Endothelial cell of umbilical vein (primary cell): Measurements from ENCODE around the gene HLA-DPB1. TPM values are rescaled to one million over a fixed set of nuclear protein-coding genes. Genes with fewer than 3 reads are reported as not detected.

Experiments used
- BruUV-seq: library from RNA; stranded (reverse); fragments of 400-500 nt; replicated peaks from 2 replicates; lab custom pipeline; 2021; lab: Mats Ljungman, UMichigan
- CTCF ChIA-PET: fragments of 300-600, 350-600 bp; sonication (Branson Sonifier 250); formaldehyde crosslinking; loops from one replicate; lab custom pipeline; 2021; ENCODE audit warnings: antibody characterized with exemption, inconsistent platforms; lab: Charles Lee
- POLR2A ChIA-PET: fragments of 300-600, 350-600 bp; sonication (Branson Sonifier 250); formaldehyde crosslinking; loops from one replicate; lab custom pipeline; 2021; ENCODE audit warnings: antibody characterized with exemption, inconsistent platforms; lab: Charles Lee
- DNase-seq: peaks from one replicate; pipeline ENCODE4 v3.0.0-alpha.2; 2011; ENCODE audit warnings: low read depth, low spot score
- FAIRE-seq: peaks from 2 replicates; lab custom pipeline; 2011; peaks lifted over from hg19 to GRCh38; lab: Jason Lieb, UNC
- H2AFZ ChIP-seq: 2 replicates; pipeline ENCODE4 v1.6.0; 2012; ENCODE audit warnings: low read depth, low read length, control low read depth, inconsistent platforms
- H3K27ac ChIP-seq: 2 replicates; pipeline ENCODE4 v1.5.1; 2011; ENCODE audit warnings: low read depth, mild to moderate bottlenecking, control low read depth, low read length, moderate library complexity; ENCODE audit not compliant: insufficient read depth
- H3K27me3 ChIP-seq, 2 experiments: 2 replicates each; pipeline versions ENCODE4 v1.6.0 to v1.6.1; 2011; ENCODE audit warnings: low read length in 2 of 2, mixed read lengths in 1 of 2; ENCODE audit not compliant: control insufficient read depth in 2 of 2, insufficient read depth in 2 of 2
- H3K36me3 ChIP-seq, 2 experiments: 2 replicates in 1 of 2; 3 replicates in 1 of 2; pipeline ENCODE4 v1.5.1; 2011; ENCODE audit warnings: low read length in 2 of 2, mild to moderate bottlenecking in 1 of 2, moderate library complexity in 1 of 2; ENCODE audit not compliant: control insufficient read depth in 2 of 2, insufficient read depth in 2 of 2; ENCODE audit errors: extremely low read depth in 1 of 2
- H3K4me1 ChIP-seq: 3 replicates; pipeline ENCODE4 v1.5.1; 2011; ENCODE audit warnings: mild to moderate bottlenecking, low read length; ENCODE audit not compliant: control insufficient read depth, insufficient read depth; ENCODE audit errors: extremely low read depth
- H3K4me2 ChIP-seq: 2 replicates; pipeline ENCODE4 v1.6.1; 2011; ENCODE audit warnings: low read length, control low read depth, mixed read lengths; ENCODE audit not compliant: insufficient read depth
- H3K4me3 ChIP-seq, 3 experiments: fragments of 200-600 bp in 1 of 3; sonication (generic), shearing (Covaris generic) in 1 of 3; replicated peaks in 1 of 3; 2 replicates each; pipeline ENCODE4 v1.5.1; 2011 to 2016; ENCODE audit warnings: control low read depth in 3 of 3, low read length in 3 of 3, mild to moderate bottlenecking in 2 of 3, inconsistent platforms in 1 of 3, low read depth in 1 of 3, moderate library complexity in 1 of 3; ENCODE audit not compliant: insufficient read depth in 1 of 3
- H3K79me2 ChIP-seq: 2 replicates; pipeline ENCODE4 v1.6.0; 2012; ENCODE audit warnings: low read length, inconsistent platforms; ENCODE audit not compliant: control insufficient read depth, insufficient read depth
- H3K9ac ChIP-seq: replicated peaks from 2 replicates; pipeline ENCODE3; 2011; ENCODE audit warnings: low read length, control low read depth; ENCODE audit not compliant: insufficient read depth; ENCODE audit errors: extremely low read depth
- H3K9me1 ChIP-seq: replicated peaks from 3 replicates; pipeline ENCODE4 v1.6.0; 2011; ENCODE audit warnings: mild to moderate bottlenecking, low read length; ENCODE audit not compliant: control insufficient read depth, insufficient read depth; ENCODE audit errors: extremely low read depth
- H3K9me3 ChIP-seq: replicated peaks from 2 replicates; pipeline ENCODE4 v1.5.1; 2012; ENCODE audit warnings: low read length, inconsistent platforms; ENCODE audit not compliant: control insufficient read depth, insufficient read depth
- H4K20me1 ChIP-seq: replicated peaks from 2 replicates; pipeline ENCODE3; 2011; ENCODE audit warnings: mild to moderate bottlenecking, low read length; ENCODE audit not compliant: control insufficient read depth, insufficient read depth; ENCODE audit errors: extremely low read depth
- CTCF ChIP-seq, 2 donors: IDR thresholded peaks; 1 replicate in 1 of 2; 2 replicates in 1 of 2; pipeline ENCODE4 v1.5.1; 2011; ENCODE audit warnings: low read length in 2 of 2, mild to moderate bottlenecking in 2 of 2, moderate library complexity in 2 of 2, control low read depth in 1 of 2, inconsistent platforms in 1 of 2, low read depth in 1 of 2; ENCODE audit not compliant: insufficient read depth in 1 of 2; ENCODE audit errors: extremely low read depth in 1 of 2
- EZH2 ChIP-seq: IDR thresholded peaks from 2 replicates; pipeline ENCODE4 v1.6.1; 2012; ENCODE audit warnings: borderline replicate concordance, low read depth, mild to moderate bottlenecking, moderate library complexity, low read length, inconsistent platforms; ENCODE audit not compliant: severe bottlenecking
- FOS ChIP-seq: IDR thresholded peaks from 2 replicates; pipeline ENCODE4 v1.6.1; 2011; ENCODE audit warnings: mild to moderate bottlenecking, low read length, moderate library complexity, borderline replicate concordance; ENCODE audit not compliant: insufficient read depth
- GATA2 ChIP-seq: IDR thresholded peaks from 2 replicates; pipeline ENCODE4 v1.7.0; 2011; ENCODE audit warnings: low read depth, mild to moderate bottlenecking, moderate library complexity, mixed read lengths, low read length; ENCODE audit not compliant: insufficient read length, insufficient read depth
- JUN ChIP-seq: IDR thresholded peaks from 2 replicates; pipeline ENCODE4 v1.6.1; 2011; ENCODE audit warnings: borderline replicate concordance, low read depth; ENCODE audit not compliant: insufficient read length, insufficient read depth
- MAX ChIP-seq: IDR thresholded peaks from 2 replicates; pipeline ENCODE4 v1.6.1; 2011; ENCODE audit not compliant: insufficient read depth, insufficient read length
- MYC ChIP-seq: IDR thresholded peaks from one replicate; pipeline ENCODE4 v1.6.1; 2011; ENCODE audit warnings: mild to moderate bottlenecking, low read depth, low read length
- POLR2A ChIP-seq: IDR thresholded peaks from 2 replicates; pipeline ENCODE4 v1.6.1; 2012; ENCODE audit warnings: low read depth, mild to moderate bottlenecking, control low read depth, low read length
- POLR2AphosphoS5 ChIP-seq: IDR thresholded peaks from 2 replicates; pipeline ENCODE4 v1.6.1; 2012; ENCODE audit warnings: low read depth, mild to moderate bottlenecking, control low read depth, low read length, moderate library complexity; ENCODE audit not compliant: insufficient read depth
- dilution Hi-C: fragments of 300-500 bp; cut with MboI; formaldehyde crosslinking; loops from one replicate; pipeline ENCODE4 v1.15.0; 2019; ENCODE audit warnings: low sequenced_read_pairs; ENCODE audit not compliant: extremely low pct_ligation_motif_present
- intact Hi-C: fragments of 100-400 bp; cut with micrococcal nuclease; formaldehyde crosslinking; loops from one replicate; pipeline ENCODE4 v1.10.0; 2022
- polyA plus RNA-seq, 4 experiments: library from polyadenylated mRNA; depleted of rRNA in 3 of 4; stranded (reverse) in 3 of 4; unstranded in 1 of 4; fragments of >200 nt; gene quantifications; 2 replicates each; pipeline versions ENCODE4 v1.2.1 to v1.2.3, GENCODE V29; 2011 to 2012; ENCODE audit warnings: missing spikeins in 1 of 4
- total RNA-seq: library from RNA; stranded (reverse); gene quantifications from 2 replicates; pipeline ENCODE4 v1.2.3, GENCODE V29; 2021

Gene HLA-DPB1
- total and polyA plus RNA-seq, 2 donors (not counting 3 experiments of a cell fraction or from before 2014, with no cell fraction given) = 2.3 to 38.0 TPM

- no peak for FAIRE-seq
- no peaks in the 10 kb centered on the region for H3K79me2 ChIP-seq
- TF ChIP-seq EZH2 (no peak), MYC (no peak), FOS (no peak), MAX (no peak), POLR2AphosphoS5 (no peak), CTCF (IDR thresholded peaks at IDR 0.05; ENCODE audit: extremely low read depth in 1 of 2, insufficient read depth in 1 of 2, low read depth in 1 of 2, low read length in 2 of 2) (no peak), GATA2 (no peak), POLR2A (no peak), JUN (no peak)
- dilution Hi-C loops = no loop called here
- no peaks in the 10 kb centered on the region for H3K36me3 ChIP-seq
- intact Hi-C loops = no loop called here
- ChIA-PET POLR2A (no interaction called here), CTCF (no interaction called here)
- DNase-seq = no peak
- H3K9ac ChIP-seq = no peak overlapping the region
- H3K27me3 ChIP-seq = peaks cover 16 to 28% of the 10 kb centered on the region in 2 experiments
- no peaks in the 10 kb centered on the region for H3K9me1 ChIP-seq
- no peaks in the 10 kb centered on the region for H3K4me1 ChIP-seq
- H3K4me2 ChIP-seq = no peak overlapping the region
- no TSS peak for BruUV-seq
- H2AFZ ChIP-seq = no peak overlapping the region
- no peak overlapping the region for H3K4me3 ChIP-seq
- no peak overlapping the region for H3K27ac ChIP-seq
- no peaks in the 10 kb centered on the region for H4K20me1 ChIP-seq
- no peaks in the 10 kb centered on the region for H3K9me3 ChIP-seq
Measured at GRCh38 chr6:33103776-33104175, 28.0 kb downstream of the HLA-DPB1 start.
